Body of pancreas (tissue), 4 donors: ENCODE measurements around the gene ANXA6.

Experiments
- POLR2A ChIP-seq, 3 donors: fragments of 450-650 bp; IDR thresholded peaks; one replicate each; pipeline ENCODE4 v1.6.1; 2016; ENCODE audit warnings: antibody characterized with exemption in 3 of 3, mild to moderate bottlenecking in 2 of 3
- TF ChIP-seq, protein P1 (sequence below), 7 experiments: fragments of 450-650 bp in 4 of 7; fragments of 200-600 bp in 3 of 7; sonication (generic) in 3 of 7; IDR thresholded peaks; one replicate each; pipeline ENCODE4 v1.5.1; 2016 to 2019; ENCODE audit warnings: antibody characterized with exemption in 7 of 7

DNA sequence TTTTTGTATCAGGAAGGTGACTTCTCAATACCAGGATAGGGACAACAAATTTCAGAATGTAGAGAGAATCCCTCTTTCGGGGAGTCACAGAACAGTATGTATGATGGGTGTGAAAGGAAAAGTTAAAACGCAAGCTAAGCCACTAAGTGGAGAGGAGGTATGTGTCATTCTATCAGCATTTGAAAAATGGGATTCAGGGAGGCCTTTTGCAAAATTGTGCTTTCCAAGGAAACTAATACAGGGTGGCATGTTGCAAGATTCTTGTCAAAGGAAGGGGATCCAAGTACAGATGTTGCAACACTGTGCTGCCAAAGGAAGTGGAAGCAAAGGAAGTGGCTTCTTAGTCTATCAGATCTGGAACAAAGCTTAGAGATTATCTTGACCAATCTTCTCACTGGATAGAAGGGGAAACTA is 64.1 kb downstream of the ANXA6 start:
- TF ChIP-seq POLR2A (IDR thresholded peaks at IDR 0.05), result no peak
- TF ChIP-seq, protein P1, sequence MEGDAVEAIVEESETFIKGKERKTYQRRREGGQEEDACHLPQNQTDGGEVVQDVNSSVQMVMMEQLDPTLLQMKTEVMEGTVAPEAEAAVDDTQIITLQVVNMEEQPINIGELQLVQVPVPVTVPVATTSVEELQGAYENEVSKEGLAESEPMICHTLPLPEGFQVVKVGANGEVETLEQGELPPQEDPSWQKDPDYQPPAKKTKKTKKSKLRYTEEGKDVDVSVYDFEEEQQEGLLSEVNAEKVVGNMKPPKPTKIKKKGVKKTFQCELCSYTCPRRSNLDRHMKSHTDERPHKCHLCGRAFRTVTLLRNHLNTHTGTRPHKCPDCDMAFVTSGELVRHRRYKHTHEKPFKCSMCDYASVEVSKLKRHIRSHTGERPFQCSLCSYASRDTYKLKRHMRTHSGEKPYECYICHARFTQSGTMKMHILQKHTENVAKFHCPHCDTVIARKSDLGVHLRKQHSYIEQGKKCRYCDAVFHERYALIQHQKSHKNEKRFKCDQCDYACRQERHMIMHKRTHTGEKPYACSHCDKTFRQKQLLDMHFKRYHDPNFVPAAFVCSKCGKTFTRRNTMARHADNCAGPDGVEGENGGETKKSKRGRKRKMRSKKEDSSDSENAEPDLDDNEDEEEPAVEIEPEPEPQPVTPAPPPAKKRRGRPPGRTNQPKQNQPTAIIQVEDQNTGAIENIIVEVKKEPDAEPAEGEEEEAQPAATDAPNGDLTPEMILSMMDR (IDR thresholded peaks at IDR 0.05), result no peak
